Suprapubic skin (tissue), 4 donors: ENCODE measurements around the gene INTS14.

ENCODE experiments used
- CTCF ChIP-seq, 2 donors: fragments of 200-600 bp in 1 of 2; fragments of 450-650 bp in 1 of 2; sonication (generic) in 1 of 2; IDR thresholded peaks; one replicate each; pipeline ENCODE4 v1.5.1; 2016 to 2019; ENCODE audit warnings: antibody characterized with exemption in 2 of 2, mild to moderate bottlenecking in 1 of 2, moderate library complexity in 1 of 2
- EP300 ChIP-seq: sonication (generic); formaldehyde crosslinking; IDR thresholded peaks from one replicate; pipeline ENCODE4 v1.6.1; 2017; ENCODE audit warnings: antibody characterized with exemption
- POLR2A ChIP-seq, 2 donors: fragments of 450-650 bp; IDR thresholded peaks; one replicate each; pipeline ENCODE4 v1.6.1; 2017; ENCODE audit warnings: antibody characterized with exemption in 2 of 2, mild to moderate bottlenecking in 2 of 2, moderate library complexity in 2 of 2
- POLR2AphosphoS5 ChIP-seq, 3 donors: sonication (generic); formaldehyde crosslinking; IDR thresholded peaks; one replicate each; pipeline ENCODE4 v1.6.1; 2017; ENCODE audit warnings: antibody characterized with exemption in 3 of 3

GRCh38 chr15:65571971-65572370 is 39.0 kb downstream of the INTS14 start:
- TF ChIP-seq CTCF (IDR thresholded peaks at IDR 0.05) (no peak), EP300 (no peak), POLR2A (IDR thresholded peaks at IDR 0.05) (no peak), POLR2AphosphoS5 (IDR thresholded peaks at IDR 0.05) (no peak)
